ENCODE measurements around the gene FBLN7. TPM values are rescaled to one million over a fixed set of nuclear protein-coding genes. Genes with fewer than 3 reads are reported as not detected.

Gene FBLN7
- total and polyA plus RNA-seq, 2 of the 8 experiments (the other 6 are each of a cell fraction or from before 2014, with no cell fraction given), result 0.30 to 0.77 TPM

GRCh38 chr2:112156152-112156986, 18.2 kb downstream of the FBLN7 start:
- no peak overlapping the region for H3K56ac ChIP-seq (replicated peaks; ENCODE audit: insufficient read length, low read depth, low read length)
- H3K27ac ChIP-seq (ENCODE audit: low read depth, low read length), result no peak overlapping the region
- no peak overlapping the region for H4K5ac ChIP-seq (ENCODE audit: insufficient read length, low read depth, low read length)
- no peak overlapping the region for H3K4ac ChIP-seq (replicated peaks; ENCODE audit: insufficient read length, low read depth, low read length)
- no peak overlapping the region for H2AK5ac ChIP-seq (ENCODE audit: low read depth, low read length)
- H3K4me3 ChIP-seq (ENCODE audit: extremely low read depth in 1 of 4, insufficient read depth in 2 of 4, low read depth in 3 of 4, low read length in 4 of 4), result no peak overlapping the region
- H4K91ac ChIP-seq (replicated peaks; ENCODE audit: insufficient read length, low read length), result peak overlapping the region; percentile 65
- H3K36me3 ChIP-seq (ENCODE audit: control insufficient read depth in 2 of 4, insufficient read depth in 4 of 4, low read length in 3 of 4), result no peaks in the 10 kb centered on the region
- H3K23me2 ChIP-seq (ENCODE audit: low read depth, low read length), result no peaks in the 10 kb centered on the region
- no peak overlapping the region for H2BK15ac ChIP-seq (ENCODE audit: low read length)
- no peak for DNase-seq (ENCODE audit: low read depth in 1 of 2, low spot score in 2 of 2)
- H3K14ac ChIP-seq (ENCODE audit: insufficient read length), result no peak overlapping the region
- no peak overlapping the region for H3K9ac ChIP-seq (replicated peaks in 1 of 4; ENCODE audit: extremely low read depth in 1 of 4, low read depth in 3 of 4, low read length in 3 of 4)
- H3K23ac ChIP-seq (ENCODE audit: insufficient read length), result no peak overlapping the region
- no peaks in the 10 kb centered on the region for H3K9me3 ChIP-seq (ENCODE audit: insufficient read depth in 2 of 2, low read depth in 1 of 2, low read length in 1 of 2)
- no peaks in the 10 kb centered on the region; a peak in 1 of 7 replicates for H3K27me3 ChIP-seq (replicated peaks in 1 of 4; ENCODE audit: control insufficient read depth in 3 of 4, extremely low read depth in 1 of 4, insufficient read depth in 3 of 4, low read length in 3 of 4)
- no peak overlapping the region for H2BK5ac ChIP-seq (ENCODE audit: low read depth, low read length)
- H3K18ac ChIP-seq (ENCODE audit: extremely low read depth, low read length), result no peak overlapping the region
- no peak for FAIRE-seq
- POLR2A ChIA-PET (ENCODE audit: partially characterized antibody), result no interaction called here
- CTCF ChIA-PET (ENCODE audit: partially characterized antibody), result interaction anchor here (0.6 to 1.5 kb wide), 3 partner anchors 13 to 26 kb away, joined by 3 to 5 read pairs (median 3); no protein-coding TSS in a partner anchor
- no peak overlapping the region for H3K4me2 ChIP-seq (ENCODE audit: insufficient read depth in 1 of 2, low read depth in 2 of 2, low read length in 2 of 2)
- TF ChIP-seq TCF12 (IDR thresholded peaks at IDR 0.05; ENCODE audit: low read depth, low read length) (no peak), SRF (IDR thresholded peaks at IDR 0.05; ENCODE audit: low read depth, low read length) (no peak), HDAC6 (IDR thresholded peaks at IDR 0.05; ENCODE audit: low read depth, low read length) (no peak), POU5F1 (IDR thresholded peaks at IDR 0.05; ENCODE audit: low read depth, low read length) (no peak), MAX (IDR thresholded peaks at IDR 0.05) (no peak), SIX5 (IDR thresholded peaks at IDR 0.05; ENCODE audit: low read depth, low read length) (no peak), KDM1A (IDR thresholded peaks at IDR 0.05; ENCODE audit: borderline replicate concordance, low read length) (no peak), JUND (IDR thresholded peaks at IDR 0.05; ENCODE audit: low read length) (no peak), SP1 (IDR thresholded peaks at IDR 0.05; ENCODE audit: low read depth, low read length) (no peak), RNF2 (IDR thresholded peaks at IDR 0.05; ENCODE audit: borderline replicate concordance, low read depth, low read length, missing control alignments, poor library complexity, severe bottlenecking) (no peak), EP300 (IDR thresholded peaks at IDR 0.05; ENCODE audit: borderline replicate concordance in 1 of 2, low read depth in 2 of 2, low read length in 2 of 2) (no peak)
- H3K79me2 ChIP-seq (ENCODE audit: control insufficient read depth in 1 of 2, insufficient read depth in 2 of 2, low read length in 2 of 2), result no peaks in the 10 kb centered on the region
- H2BK20ac ChIP-seq (ENCODE audit: low read length), result no peak overlapping the region
- peaks cover 0 to 5% (median 2%) of the 10 kb centered on the region in 4 experiments; a peak in 3 of 7 replicates for H3K4me1 ChIP-seq (replicated peaks in 1 of 4; ENCODE audit: control insufficient read depth in 3 of 4, insufficient read depth in 4 of 4, low read length in 3 of 4)
- no peaks in the 10 kb centered on the region for H4K20me1 ChIP-seq (replicated peaks in 1 of 2; ENCODE audit: control insufficient read depth in 1 of 2, insufficient read depth in 2 of 2, low read length in 2 of 2)
- WGBS, 2 experiments (ENCODE audit: extremely low coverage in 1 of 2, insufficient coverage in 1 of 2, insufficient read length in 1 of 2, insufficient replicate concordance in 2 of 2, low coverage in 1 of 2, low lambda C conversion rate in 2 of 2, missing lambda C conversion rate in 1 of 2), result 87% methylated on average over 21 of the region's 21 CpGs; no CpG with 5 or more reads in 1 of the 2 experiments
- no peak overlapping the region for H2BK12ac ChIP-seq (ENCODE audit: low read depth, low read length)
- no peak overlapping the region for H2BK120ac ChIP-seq (replicated peaks; ENCODE audit: low read depth, low read length)
- no peak overlapping the region for H2AFZ ChIP-seq (ENCODE audit: low read length)
- 0 out of 2 replicates have a peak overlapping the region, but pooled peaks have one; percentile 47 for H4K8ac ChIP-seq (ENCODE audit: extremely low read depth, insufficient read depth, low read length)
- no peaks in the 10 kb centered on the region for H3K79me1 ChIP-seq (ENCODE audit: low read depth, low read length)

Measured in H1 (cell line).